ENCODE data around the gene PLXDC1. TPM values are rescaled to one million over a fixed set of nuclear protein-coding genes. Genes with fewer than 3 reads are reported as not detected.

Gene PLXDC1
- polyA plus RNA-seq, 2 donors = 4.7 to 6.0 TPM

GRCh38 chr17:39097150-39097519 is 54.3 kb downstream of the PLXDC1 start:
- H3K4me1 ChIP-seq (ENCODE audit: control insufficient read depth in 2 of 2, insufficient read depth in 2 of 2, low read length in 1 of 2) = no peaks in the 10 kb centered on the region
- H3K9me3 ChIP-seq (ENCODE audit: control insufficient read depth in 2 of 2, insufficient read depth in 1 of 2, low read depth in 1 of 2, low read length in 1 of 2) = no peaks in the 10 kb centered on the region
- H3K4me3 ChIP-seq (ENCODE audit: low read depth in 1 of 2, low read length in 2 of 2) = no peak overlapping the region
- H3K27me3 ChIP-seq (ENCODE audit: control insufficient read depth in 1 of 2, insufficient read depth in 2 of 2, low read length in 2 of 2) = no peaks in the 10 kb centered on the region
- H3K27ac ChIP-seq (ENCODE audit: low read depth in 2 of 2, low read length in 1 of 2) = peak overlapping the region; percentile 39 to 43
- 78 to 82% methylated on average over 2 of the region's 2 CpGs for WGBS, 2 donors
- H3K36me3 ChIP-seq (ENCODE audit: control insufficient read depth in 2 of 2, insufficient read depth in 2 of 2, low read length in 1 of 2) = no peaks in the 10 kb centered on the region

- H3K9me3 ChIP-seq (ENCODE audit: control insufficient read depth in 2 of 2, insufficient read depth in 1 of 2, low read depth in 1 of 2, low read length in 1 of 2) = no peaks in the 10 kb centered on the region
- peak overlapping the region; percentile 57 to 72 for H3K27ac ChIP-seq (ENCODE audit: low read depth in 2 of 2, low read length in 1 of 2)
- no peaks in the 10 kb centered on the region for H3K27me3 ChIP-seq (ENCODE audit: control insufficient read depth in 1 of 2, insufficient read depth in 2 of 2, low read length in 2 of 2)
- H3K36me3 ChIP-seq (ENCODE audit: control insufficient read depth in 2 of 2, insufficient read depth in 2 of 2, low read length in 1 of 2) = no peaks in the 10 kb centered on the region
- no peak overlapping the region for H3K4me3 ChIP-seq (ENCODE audit: low read depth in 1 of 2, low read length in 2 of 2)
- H3K4me1 ChIP-seq (ENCODE audit: control insufficient read depth in 2 of 2, insufficient read depth in 2 of 2, low read length in 1 of 2) = no peaks in the 10 kb centered on the region
- WGBS, 2 donors = 51 to 55% methylated on average over 10 of the region's 10 CpGs
Measured at GRCh38 chr17:39096508-39097149, 54.8 kb downstream of the PLXDC1 start.

GRCh38 chr17:39095309-39095686 is 56.1 kb downstream of the PLXDC1 start:
- Histone ChIP-seq H3K27me3 (ENCODE audit: control insufficient read depth in 1 of 2, insufficient read depth in 2 of 2, low read length in 2 of 2) (no peaks in the 10 kb centered on the region), H3K9me3 (ENCODE audit: control insufficient read depth in 2 of 2, insufficient read depth in 1 of 2, low read depth in 1 of 2, low read length in 1 of 2) (no peaks in the 10 kb centered on the region), H3K27ac (ENCODE audit: low read depth in 2 of 2, low read length in 1 of 2) (peak overlapping the region in 1 of 2 donors; percentile 29), H3K36me3 (ENCODE audit: control insufficient read depth in 2 of 2, insufficient read depth in 2 of 2, low read length in 1 of 2) (no peaks in the 10 kb centered on the region), H3K4me1 (ENCODE audit: control insufficient read depth in 2 of 2, insufficient read depth in 2 of 2, low read length in 1 of 2) (peaks cover 0 to 2% of the 10 kb centered on the region in 2 donors), H3K4me3 (ENCODE audit: low read depth in 1 of 2, low read length in 2 of 2) (no peak overlapping the region)
- WGBS, 2 donors = 27 to 50% methylated on average over 5 of the region's 5 CpGs

GRCh38 chr17:39094607-39095308 is 56.7 kb downstream of the PLXDC1 start:
- 48 to 55% methylated on average over 8 of the region's 8 CpGs for WGBS, 2 donors
- peaks cover 0 to 2% of the 10 kb centered on the region in 2 donors for H3K4me1 ChIP-seq (ENCODE audit: control insufficient read depth in 2 of 2, insufficient read depth in 2 of 2, low read length in 1 of 2)
- no peaks in the 10 kb centered on the region for H3K9me3 ChIP-seq (ENCODE audit: control insufficient read depth in 2 of 2, insufficient read depth in 1 of 2, low read depth in 1 of 2, low read length in 1 of 2)
- peak overlapping the region; percentile 43 to 56 for H3K27ac ChIP-seq (ENCODE audit: low read depth in 2 of 2, low read length in 1 of 2)
- no peaks in the 10 kb centered on the region for H3K27me3 ChIP-seq (ENCODE audit: control insufficient read depth in 1 of 2, insufficient read depth in 2 of 2, low read length in 2 of 2)
- no peak overlapping the region for H3K4me3 ChIP-seq (ENCODE audit: low read depth in 1 of 2, low read length in 2 of 2)
- no peaks in the 10 kb centered on the region for H3K36me3 ChIP-seq (ENCODE audit: control insufficient read depth in 2 of 2, insufficient read depth in 2 of 2, low read length in 1 of 2)

GRCh38 chr17:39092692-39093230 is 58.7 kb downstream of the PLXDC1 start:
- 57 to 61% methylated on average over 6 of the region's 6 CpGs for WGBS, 2 donors
- Histone ChIP-seq H3K27me3 (ENCODE audit: control insufficient read depth in 1 of 2, insufficient read depth in 2 of 2, low read length in 2 of 2) (no peaks in the 10 kb centered on the region), H3K36me3 (ENCODE audit: control insufficient read depth in 2 of 2, insufficient read depth in 2 of 2, low read length in 1 of 2) (no peaks in the 10 kb centered on the region), H3K9me3 (ENCODE audit: control insufficient read depth in 2 of 2, insufficient read depth in 1 of 2, low read depth in 1 of 2, low read length in 1 of 2) (no peaks in the 10 kb centered on the region), H3K27ac (ENCODE audit: low read depth in 2 of 2, low read length in 1 of 2) (peak overlapping the region; percentile 16 to 35), H3K4me3 (ENCODE audit: low read depth in 1 of 2, low read length in 2 of 2) (no peak overlapping the region), H3K4me1 (ENCODE audit: control insufficient read depth in 2 of 2, insufficient read depth in 2 of 2, low read length in 1 of 2) (peaks cover 0 to 2% of the 10 kb centered on the region in 2 donors)

GRCh38 chr17:39090908-39091665 is 60.4 kb downstream of the PLXDC1 start:
- no peaks in the 10 kb centered on the region for H3K27me3 ChIP-seq (ENCODE audit: control insufficient read depth in 1 of 2, insufficient read depth in 2 of 2, low read length in 2 of 2)
- peaks cover 0 to 2% of the 10 kb centered on the region in 2 donors for H3K4me1 ChIP-seq (ENCODE audit: control insufficient read depth in 2 of 2, insufficient read depth in 2 of 2, low read length in 1 of 2)
- H3K27ac ChIP-seq (ENCODE audit: low read depth in 2 of 2, low read length in 1 of 2) = no peak overlapping the region
- no peak overlapping the region for H3K4me3 ChIP-seq (ENCODE audit: low read depth in 1 of 2, low read length in 2 of 2)
- peaks cover 0 to 4% of the 10 kb centered on the region in 2 donors for H3K36me3 ChIP-seq (ENCODE audit: control insufficient read depth in 2 of 2, insufficient read depth in 2 of 2, low read length in 1 of 2)
- 84% methylated on average over 14 to 15 of the region's 15 CpGs for whole genome bisulfite sequencing, 2 donors
- no peaks in the 10 kb centered on the region for H3K9me3 ChIP-seq (ENCODE audit: control insufficient read depth in 2 of 2, insufficient read depth in 1 of 2, low read depth in 1 of 2, low read length in 1 of 2)

- Histone ChIP-seq H3K9me3 (ENCODE audit: control insufficient read depth in 2 of 2, insufficient read depth in 1 of 2, low read depth in 1 of 2, low read length in 1 of 2) (no peaks in the 10 kb centered on the region), H3K4me3 (ENCODE audit: low read depth in 1 of 2, low read length in 2 of 2) (no peak overlapping the region), H3K27me3 (ENCODE audit: control insufficient read depth in 1 of 2, insufficient read depth in 2 of 2, low read length in 2 of 2) (no peaks in the 10 kb centered on the region), H3K27ac (ENCODE audit: low read depth in 2 of 2, low read length in 1 of 2) (no peak overlapping the region), H3K36me3 (ENCODE audit: control insufficient read depth in 2 of 2, insufficient read depth in 2 of 2, low read length in 1 of 2) (peaks cover 0 to 4% of the 10 kb centered on the region in 2 donors), H3K4me1 (ENCODE audit: control insufficient read depth in 2 of 2, insufficient read depth in 2 of 2, low read length in 1 of 2) (peaks cover 0 to 2% of the 10 kb centered on the region in 2 donors)
- WGBS, 2 donors = 88 to 91% methylated on average over 8 to 9 of the region's 9 CpGs
Measured at GRCh38 chr17:39090400-39090799, 61.0 kb downstream of the PLXDC1 start.

- WGBS, 2 donors = 86 to 88% methylated on average over 11 of the region's 11 CpGs
Measured at GRCh38 chr17:39084558-39084957, 66.9 kb downstream of the PLXDC1 start.

GRCh38 chr17:39083270-39083669 is 68.2 kb downstream of the PLXDC1 start:
- H3K27me3 ChIP-seq (ENCODE audit: control insufficient read depth in 1 of 2, insufficient read depth in 2 of 2, low read length in 2 of 2) = no peaks in the 10 kb centered on the region
- peak overlapping the region; percentile 2 to 29 for H3K27ac ChIP-seq (ENCODE audit: low read depth in 2 of 2, low read length in 1 of 2)
- H3K4me1 ChIP-seq (ENCODE audit: control insufficient read depth in 2 of 2, insufficient read depth in 2 of 2, low read length in 1 of 2) = peaks cover 0 to 2% of the 10 kb centered on the region in 2 donors
- H3K9me3 ChIP-seq (ENCODE audit: control insufficient read depth in 2 of 2, insufficient read depth in 1 of 2, low read depth in 1 of 2, low read length in 1 of 2) = no peaks in the 10 kb centered on the region
- peaks cover 0 to 4% of the 10 kb centered on the region in 2 donors for H3K36me3 ChIP-seq (ENCODE audit: control insufficient read depth in 2 of 2, insufficient read depth in 2 of 2, low read length in 1 of 2)
- H3K4me3 ChIP-seq (ENCODE audit: low read depth in 1 of 2, low read length in 2 of 2) = no peak overlapping the region
- 86 to 87% methylated on average over 5 of the region's 5 CpGs for WGBS, 2 donors

More at GRCh38 chr17:39084558-39084957, 66.9 kb downstream of the PLXDC1 start:
- H3K4me1 ChIP-seq (ENCODE audit: control insufficient read depth in 2 of 2, insufficient read depth in 2 of 2, low read length in 1 of 2) = peaks cover 0 to 2% of the 10 kb centered on the region in 2 donors
- H3K27me3 ChIP-seq (ENCODE audit: control insufficient read depth in 1 of 2, insufficient read depth in 2 of 2, low read length in 2 of 2) = no peaks in the 10 kb centered on the region
- peak overlapping the region in 1 of 2 donors; percentile 17 for H3K27ac ChIP-seq (ENCODE audit: low read depth in 2 of 2, low read length in 1 of 2)
- no peaks in the 10 kb centered on the region for H3K9me3 ChIP-seq (ENCODE audit: control insufficient read depth in 2 of 2, insufficient read depth in 1 of 2, low read depth in 1 of 2, low read length in 1 of 2)
- peaks cover 0 to 4% of the 10 kb centered on the region in 2 donors for H3K36me3 ChIP-seq (ENCODE audit: control insufficient read depth in 2 of 2, insufficient read depth in 2 of 2, low read length in 1 of 2)
- H3K4me3 ChIP-seq (ENCODE audit: low read depth in 1 of 2, low read length in 2 of 2) = no peak overlapping the region
